OCI-LY3 (cell line): ENCODE measurements around the gene ST8SIA4.

Experiments
- CTCF ChIP-seq: fragments of 200-600, 300-600 bp; sonication (generic); IDR thresholded peaks from 2 replicates; pipeline ENCODE4 v1.5.1; 2014; ENCODE audit warnings: antibody characterized with exemption, low read length, low read depth
- EZH2phosphoT487 ChIP-seq: fragments of 200-600 bp; shearing (Covaris generic); IDR thresholded peaks from 2 replicates; pipeline ENCODE4 v1.6.1; 2018; ENCODE audit warnings: antibody characterized with exemption, mixed run types, low read depth

- TF ChIP-seq CTCF (no peak), EZH2phosphoT487 (no peak)
Observed at GRCh38 chr5:100863739-100864138, 39.3 kb downstream of the ST8SIA4 start.
